GM18909 (cell line): ENCODE measurements around the gene ZFP2.
A peak's percentile ranks its signal among the peaks of the same experiment; 100 is the strongest.
"Not testable (repeated sequence)": the region's sequence is repeated elsewhere in the genome, so short reads cannot be mapped to it uniquely, and the experiment has no call there.

ENCODE experiments used
- ATAC-seq: cut with Tn5 transposase; IDR thresholded peaks from one replicate; pipeline ENCODE4 v1.9.1; 2021; ENCODE audit warnings: mild to moderate bottlenecking; ENCODE audit not compliant: unreplicated experiment, poor library complexity

Gene ZFP2

DNA sequence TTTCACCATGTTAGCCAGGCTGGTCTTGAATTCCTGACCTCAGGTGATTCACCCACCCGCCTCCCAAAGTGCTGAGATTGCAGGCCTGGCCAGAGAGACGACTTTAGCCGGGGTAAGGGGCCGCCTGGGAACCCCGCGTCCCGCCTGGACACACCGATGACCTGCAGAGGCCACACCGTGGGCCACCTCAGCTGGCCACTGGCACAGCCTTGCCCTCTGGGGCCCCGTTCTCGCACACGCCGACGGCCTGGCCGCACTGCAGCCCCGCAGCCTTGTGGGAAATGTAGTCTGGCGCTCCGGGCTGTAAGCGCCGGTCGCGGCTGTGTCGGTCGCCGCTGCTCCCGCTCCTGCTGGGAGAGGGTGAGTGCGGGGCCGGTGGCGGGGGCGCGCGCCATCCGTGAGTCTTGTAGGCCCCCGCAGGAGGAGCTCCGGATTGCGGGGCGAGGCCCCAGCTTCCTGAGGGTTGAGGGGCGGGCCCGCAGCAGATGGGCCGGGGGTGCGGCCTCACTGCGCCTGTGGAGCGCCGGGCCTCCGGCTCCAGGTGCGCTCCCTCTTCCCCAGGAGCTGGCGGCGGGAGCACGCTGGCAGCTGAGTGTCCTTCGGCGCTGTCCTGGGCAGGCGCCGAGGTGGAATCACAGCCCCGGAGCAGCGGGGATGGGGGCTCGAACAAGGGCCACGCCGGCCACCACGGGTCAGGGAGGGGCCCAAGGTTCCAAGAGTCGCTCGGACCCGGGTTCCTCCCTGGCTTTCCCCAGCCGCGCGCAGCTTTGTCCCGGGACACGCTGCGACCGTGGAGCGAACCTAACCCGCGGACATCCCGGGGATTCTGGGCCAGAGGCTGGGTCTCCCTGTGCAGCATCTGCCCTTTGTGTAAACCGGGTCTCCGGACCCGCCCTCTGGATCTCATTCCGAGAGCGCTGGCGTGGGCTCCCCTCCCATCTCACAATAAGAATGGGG is at the start of gene ZFP2:
TSS of gene ZFP2 (plus strand) at position 299 of the 957 bp plus-strand sequence. CDS start 35,401 bp downstream, outside the sequence.
- no peak for ATAC-seq

GRCh38 chr5:178849316-178849715 is 46.4 kb upstream of the ZFP2 start:
- ATAC-seq = no peak

DNA sequence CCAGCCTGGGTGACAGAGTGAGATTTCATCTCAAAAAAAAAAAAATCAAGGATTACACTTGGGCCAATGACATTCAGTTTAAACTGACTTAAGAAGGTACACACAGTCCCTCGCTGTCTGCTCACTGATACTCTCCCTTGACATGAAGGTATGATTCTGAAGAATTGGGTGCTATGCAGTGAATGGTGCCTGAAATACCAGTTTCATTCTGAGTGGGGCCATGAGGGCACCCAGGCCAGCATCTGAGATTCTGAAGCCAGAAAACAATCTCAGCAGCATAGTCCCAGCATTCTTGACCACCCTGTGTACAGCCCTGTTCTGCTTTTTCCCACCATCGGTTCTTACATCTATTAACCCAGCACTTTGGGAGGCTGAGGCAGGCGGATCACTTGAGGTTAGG is 43.8 kb upstream of the ZFP2 start:
- ATAC-seq = no peak

DNA sequence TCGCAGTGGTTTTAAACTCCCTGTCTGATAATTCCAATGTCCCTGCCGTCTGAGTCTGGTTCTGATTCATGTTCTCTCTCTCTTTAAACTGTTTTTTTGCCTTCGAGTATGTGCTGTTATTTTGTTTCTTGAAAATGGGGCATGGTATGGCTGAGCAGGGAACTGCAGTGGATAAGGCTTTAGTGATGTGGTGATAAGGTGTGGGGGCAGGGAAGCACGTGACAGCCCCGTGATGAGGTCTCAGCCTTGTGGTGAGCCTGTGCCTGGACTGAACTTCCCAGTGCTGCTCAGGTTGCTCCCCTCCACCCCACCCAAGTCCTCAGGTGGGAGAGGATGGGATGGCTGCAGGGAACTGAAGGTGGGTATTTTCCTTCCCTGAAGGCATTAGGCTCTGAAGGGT is 41.4 kb upstream of the ZFP2 start:
- no peak for ATAC-seq

DNA sequence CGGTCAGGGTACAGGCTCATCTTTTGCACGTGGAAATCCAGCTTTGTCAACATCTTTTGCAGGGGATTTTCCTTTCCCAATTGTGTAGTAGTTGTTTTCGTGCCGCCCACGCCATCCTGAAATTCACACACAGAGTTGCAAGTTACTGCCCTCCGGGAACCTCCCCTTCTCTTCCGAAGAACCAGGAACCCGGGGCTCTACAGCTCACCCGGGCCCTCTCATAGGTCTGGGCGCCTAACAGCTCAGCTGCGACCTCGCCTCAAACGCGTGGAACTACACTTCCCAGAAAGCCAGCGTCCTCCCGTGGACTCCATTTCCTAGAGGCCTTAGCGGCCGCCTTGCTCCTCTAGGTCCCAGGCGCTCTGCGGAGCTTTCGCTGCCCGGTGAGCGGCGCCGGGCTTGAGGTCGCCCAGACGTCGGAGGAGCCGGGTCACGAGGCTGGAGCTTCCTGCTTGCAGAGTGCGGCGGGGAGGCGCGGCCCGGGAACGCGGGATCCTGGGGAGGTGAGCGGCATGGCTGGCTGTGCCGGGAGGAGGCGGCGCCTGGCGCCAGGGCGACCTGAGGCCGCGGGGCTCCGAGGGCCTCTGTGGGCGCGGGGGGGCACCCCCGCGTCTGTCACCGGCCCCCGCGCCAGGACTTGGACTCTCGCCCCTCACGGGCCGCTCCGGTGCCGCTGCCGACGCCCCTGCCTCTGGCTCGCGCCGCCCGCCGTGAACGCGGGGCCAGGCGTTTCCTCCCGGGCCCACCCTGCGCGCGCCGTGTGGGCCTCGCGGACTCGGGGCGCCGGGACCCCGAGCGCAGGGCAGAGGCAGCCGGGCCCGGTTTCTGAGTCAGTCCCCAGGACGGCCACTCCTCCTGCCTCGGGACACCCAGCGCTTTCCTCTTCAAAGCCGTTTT is 35.8 kb upstream of the ZFP2 start, which contains the start of gene ZNF354B:
TSS of gene ZNF354B (plus strand) at position 329 of the 897 bp plus-strand sequence. CDS start 1,095 bp downstream, outside the sequence.
- ATAC-seq = peak; percentile 98

GRCh38 chr5:178860615-178861014 is 35.1 kb upstream of the ZFP2 start:
- ATAC-seq = not testable (repeated sequence)

DNA sequence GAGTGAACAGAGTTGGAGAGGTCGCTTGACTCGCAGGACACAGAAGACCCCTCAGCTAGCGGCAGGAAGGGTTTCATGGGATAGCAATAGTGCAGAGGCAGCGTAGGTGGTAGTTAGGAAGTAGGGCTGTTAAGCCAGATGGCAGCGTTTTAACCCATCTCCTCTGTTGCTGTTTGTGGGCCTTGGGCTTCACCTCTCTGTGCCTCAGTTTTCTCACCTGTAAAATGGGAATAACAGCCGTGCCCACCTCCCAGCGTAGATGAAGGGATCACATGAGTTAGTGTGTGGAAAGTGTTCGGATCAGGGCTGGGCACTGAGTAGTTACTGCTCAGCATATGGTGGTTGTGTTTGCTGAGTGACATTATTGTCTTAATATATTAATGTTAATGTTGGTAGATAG is 34.1 kb upstream of the ZFP2 start:
- ATAC-seq = no peak

DNA sequence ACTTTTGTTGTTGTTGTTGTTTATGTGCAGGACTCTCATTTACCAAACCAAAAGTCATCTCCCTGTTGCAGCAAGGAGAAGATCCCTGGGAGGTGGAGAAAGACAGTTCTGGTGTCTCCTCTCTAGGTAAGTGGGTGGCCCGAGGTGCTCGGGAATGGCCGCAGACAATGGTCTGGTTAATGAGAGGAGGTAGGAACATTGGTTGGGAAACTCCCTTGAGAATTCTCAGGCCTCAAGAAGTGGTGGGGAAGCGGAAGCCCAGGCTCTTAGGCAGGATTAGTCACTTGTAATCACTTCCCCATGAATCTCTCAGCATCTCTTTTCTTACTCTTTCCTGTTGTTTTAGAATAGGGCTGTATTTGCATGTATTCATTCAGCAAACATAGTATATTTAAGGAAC is 28.8 kb upstream of the ZFP2 start:
- no peak for ATAC-seq

GRCh38 chr5:178869577-178869976 is 26.1 kb upstream of the ZFP2 start:
- no peak for ATAC-seq

GRCh38 chr5:178870411-178870810 is 25.3 kb upstream of the ZFP2 start:
- no peak for ATAC-seq

GRCh38 chr5:178872302-178872701 is 23.4 kb upstream of the ZFP2 start:
- ATAC-seq = no peak

- ATAC-seq = not testable (repeated sequence)
Observed at GRCh38 chr5:178883115-178883694, 12.5 kb upstream of the ZFP2 start.

- ATAC-seq = no peak
Observed at GRCh38 chr5:178883815-178884430, 11.8 kb upstream of the ZFP2 start.

GRCh38 chr5:178899289-178899688 is 3.6 kb downstream of the ZFP2 start:
- no peak for ATAC-seq

GRCh38 chr5:178902849-178903248 is 7.1 kb downstream of the ZFP2 start:
- ATAC-seq = no peak

DNA sequence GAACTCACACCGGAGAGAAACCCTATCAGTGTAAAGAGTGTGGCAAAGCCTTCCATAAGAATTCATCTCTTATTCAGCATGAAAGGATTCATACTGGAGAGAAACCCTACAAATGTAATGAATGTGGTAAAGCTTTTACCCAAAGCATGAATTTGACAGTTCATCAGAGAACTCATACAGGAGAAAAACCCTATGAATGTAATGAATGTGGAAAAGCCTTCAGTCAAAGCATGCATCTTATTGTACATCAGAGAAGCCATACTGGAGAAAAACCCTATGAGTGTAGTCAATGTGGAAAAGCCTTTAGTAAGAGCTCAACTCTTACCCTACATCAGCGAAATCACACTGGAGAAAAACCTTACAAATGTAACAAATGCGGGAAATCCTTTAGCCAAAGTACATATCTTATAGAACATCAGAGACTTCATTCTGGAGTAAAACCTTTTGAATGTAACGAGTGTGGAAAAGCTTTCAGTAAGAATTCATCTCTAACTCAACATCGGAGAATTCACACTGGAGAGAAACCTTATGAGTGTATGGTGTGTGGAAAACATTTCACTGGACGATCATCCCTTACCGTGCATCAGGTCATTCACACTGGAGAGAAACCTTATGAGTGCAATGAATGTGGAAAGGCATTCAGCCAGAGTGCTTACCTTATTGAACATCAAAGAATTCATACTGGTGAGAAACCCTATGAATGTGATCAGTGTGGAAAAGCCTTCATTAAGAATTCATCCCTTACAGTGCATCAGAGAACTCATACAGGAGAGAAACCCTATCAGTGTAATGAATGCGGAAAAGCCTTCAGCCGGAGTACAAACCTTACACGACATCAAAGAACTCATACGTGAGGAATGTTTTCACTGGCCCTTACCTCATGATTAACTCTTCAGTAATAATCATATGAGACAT is 36.4 kb downstream of the ZFP2 start:
- no peak for ATAC-seq

DNA sequence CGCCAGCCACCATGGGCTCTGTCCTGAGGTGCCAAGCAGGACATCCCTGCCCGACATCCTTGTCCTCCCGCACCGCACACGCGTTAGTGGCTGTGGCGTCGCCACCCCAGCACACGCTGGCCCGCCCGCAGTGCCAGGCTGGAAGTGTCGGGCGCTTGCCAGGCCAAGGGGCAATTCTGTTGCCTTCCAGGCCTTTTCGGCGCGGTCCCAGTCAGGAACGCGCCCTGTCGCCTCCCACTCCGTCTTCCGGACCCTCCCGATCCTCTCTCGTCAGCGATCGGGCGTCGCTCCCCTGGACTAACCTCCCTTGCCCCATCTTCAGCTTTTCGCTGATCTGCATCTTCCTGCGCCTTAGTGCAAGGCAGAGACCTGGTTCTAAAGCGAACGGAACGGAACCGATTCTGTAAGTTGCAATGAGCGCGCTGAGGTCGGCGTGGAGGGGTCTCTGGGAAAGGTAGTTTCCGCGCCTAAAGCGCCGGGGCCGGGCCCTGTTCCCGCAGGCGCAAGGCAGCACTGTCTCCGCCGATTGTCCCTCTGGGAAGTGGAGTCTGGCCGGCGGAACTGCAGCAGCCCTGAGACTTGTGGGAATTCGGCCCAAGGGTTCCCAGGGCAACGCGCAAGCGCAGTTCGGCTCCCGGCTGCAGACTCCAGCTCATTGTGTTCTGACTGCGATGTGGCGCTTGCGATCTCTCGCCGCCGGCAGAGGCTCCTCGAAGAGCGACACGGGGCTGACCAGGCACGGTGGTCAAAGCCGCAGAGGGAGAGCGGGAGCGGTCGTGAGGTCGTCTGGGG is 45.1 kb downstream of the ZFP2 start, which contains the start of gene ZNF454:
TSS of gene ZNF454 (plus strand) at position 630 of the 792 bp plus-strand sequence. CDS start 1,594 bp downstream, outside the sequence.
- ATAC-seq = no peak

- ATAC-seq = no peak
Observed at GRCh38 chr5:178941361-178941760, 45.6 kb downstream of the ZFP2 start.
